BE2C (cell line): Measurements from ENCODE around the gene SMAD3.

ENCODE experiments used
- DNase-seq: peaks from one replicate; pipeline ENCODE4 v3.0.0-alpha.2; 2020
- H3K27me3 ChIP-seq: fragments of 250-450 bp; sonication (Bioruptor Pico); 2 replicates; pipeline ENCODE4 v1.5.1; 2020; ENCODE audit warnings: mild to moderate bottlenecking
- H3K36me3 ChIP-seq: fragments of 250-450 bp; sonication (Bioruptor Pico); 2 replicates; pipeline ENCODE4 v1.5.1; 2020; ENCODE audit warnings: mild to moderate bottlenecking
- H3K4me1 ChIP-seq: fragments of 250-450 bp; sonication (Bioruptor Pico); 2 replicates; pipeline ENCODE4 v1.5.1; 2020
- H3K4me3 ChIP-seq: 2 replicates; pipeline ENCODE4 v1.5.1; 2011; ENCODE audit warnings: low read depth, low read length
- H3K9me3 ChIP-seq: fragments of 250-450 bp; sonication (Bioruptor Pico); 2 replicates; pipeline ENCODE4 v1.5.1; 2020
- TF ChIP-seq, protein P1 (sequence below): IDR thresholded peaks from 2 replicates; pipeline ENCODE4 v1.5.1; 2012; ENCODE audit warnings: mild to moderate bottlenecking, low read depth, low read length

SMAD3 gene

DNA sequence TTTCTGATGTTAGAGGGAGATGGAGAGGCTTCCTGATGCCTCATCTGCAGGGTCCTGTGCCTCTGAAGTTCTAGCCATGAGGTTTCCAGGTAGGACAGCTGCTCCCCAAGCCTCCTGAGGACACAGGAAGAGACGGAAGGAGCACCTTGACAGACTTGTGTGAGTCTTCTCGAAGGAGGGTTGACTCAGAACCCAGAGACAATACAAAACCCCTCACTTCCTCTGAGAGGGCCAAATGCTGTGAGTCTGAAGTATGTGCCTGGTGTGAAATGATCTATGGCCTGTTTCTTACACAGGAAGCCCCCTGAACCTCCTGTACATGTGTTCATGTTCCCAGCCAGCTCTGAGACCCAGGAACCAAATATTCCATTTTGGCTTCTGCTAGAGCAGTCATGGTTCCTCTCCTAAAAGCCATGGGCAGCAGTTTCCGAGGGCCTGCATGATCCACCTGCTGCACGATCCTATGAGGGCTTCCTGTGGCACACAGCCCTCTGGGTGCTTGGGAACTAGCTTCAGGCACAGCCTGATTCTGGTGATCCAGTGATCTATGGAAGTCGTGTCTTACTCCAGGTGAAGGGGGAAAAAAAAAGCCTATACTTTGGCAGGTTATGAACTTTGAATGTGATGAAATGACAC lies 126.9 kb downstream of the SMAD3 start:
- H3K9me3 ChIP-seq, result no peaks in the 10 kb centered on the region
- H3K36me3 ChIP-seq, result no peaks in the 10 kb centered on the region
- no peaks in the 10 kb centered on the region for H3K27me3 ChIP-seq
- H3K4me1 ChIP-seq, result peaks cover 3% of the 10 kb centered on the region; the same call in 1 of the 2 replicates
- no peak for DNase-seq
- H3K4me3 ChIP-seq, result no peak overlapping the region
- TF ChIP-seq, protein P1, sequence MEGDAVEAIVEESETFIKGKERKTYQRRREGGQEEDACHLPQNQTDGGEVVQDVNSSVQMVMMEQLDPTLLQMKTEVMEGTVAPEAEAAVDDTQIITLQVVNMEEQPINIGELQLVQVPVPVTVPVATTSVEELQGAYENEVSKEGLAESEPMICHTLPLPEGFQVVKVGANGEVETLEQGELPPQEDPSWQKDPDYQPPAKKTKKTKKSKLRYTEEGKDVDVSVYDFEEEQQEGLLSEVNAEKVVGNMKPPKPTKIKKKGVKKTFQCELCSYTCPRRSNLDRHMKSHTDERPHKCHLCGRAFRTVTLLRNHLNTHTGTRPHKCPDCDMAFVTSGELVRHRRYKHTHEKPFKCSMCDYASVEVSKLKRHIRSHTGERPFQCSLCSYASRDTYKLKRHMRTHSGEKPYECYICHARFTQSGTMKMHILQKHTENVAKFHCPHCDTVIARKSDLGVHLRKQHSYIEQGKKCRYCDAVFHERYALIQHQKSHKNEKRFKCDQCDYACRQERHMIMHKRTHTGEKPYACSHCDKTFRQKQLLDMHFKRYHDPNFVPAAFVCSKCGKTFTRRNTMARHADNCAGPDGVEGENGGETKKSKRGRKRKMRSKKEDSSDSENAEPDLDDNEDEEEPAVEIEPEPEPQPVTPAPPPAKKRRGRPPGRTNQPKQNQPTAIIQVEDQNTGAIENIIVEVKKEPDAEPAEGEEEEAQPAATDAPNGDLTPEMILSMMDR, result no peak

DNA sequence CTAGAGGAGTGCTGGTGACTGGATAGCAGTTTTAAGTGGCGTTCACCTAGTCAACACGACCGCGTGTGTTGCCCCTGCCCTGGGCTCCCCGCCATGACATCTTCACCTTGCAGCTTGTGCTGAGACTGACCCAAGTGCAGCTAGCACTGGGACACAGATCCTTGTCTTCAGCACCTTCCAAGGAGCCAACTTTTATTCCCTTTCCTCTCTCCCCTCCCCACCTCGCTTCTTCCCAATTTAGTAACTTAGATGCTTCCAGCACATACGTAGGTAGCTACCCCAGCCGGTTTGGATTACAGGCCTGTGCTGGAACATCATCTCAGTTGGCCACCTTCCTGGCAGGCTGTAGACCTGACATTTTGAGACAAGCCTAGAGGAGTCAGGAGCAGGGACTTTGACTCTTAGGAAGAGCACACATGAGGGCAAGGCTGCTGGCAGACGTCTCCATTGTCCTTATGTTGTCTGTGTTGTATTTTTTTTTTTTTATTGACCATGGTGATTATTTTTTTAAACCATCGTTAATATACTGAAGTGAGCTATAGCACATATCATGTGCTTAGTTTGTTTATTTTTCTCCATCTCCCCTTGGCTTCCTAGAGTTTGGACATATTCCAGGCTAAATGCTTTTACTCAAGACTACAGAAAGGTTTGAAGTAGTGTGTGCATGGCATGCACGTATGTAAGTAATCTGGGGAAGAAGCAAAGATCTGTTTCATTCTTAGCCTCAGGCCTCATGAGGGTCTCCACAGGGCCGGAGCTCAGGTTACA lies 128.0 kb downstream of the SMAD3 start:
- Histone ChIP-seq H3K27me3 (no peaks in the 10 kb centered on the region), H3K4me3 (no peak overlapping the region), H3K36me3 (no peaks in the 10 kb centered on the region), H3K9me3 (no peaks in the 10 kb centered on the region), H3K4me1 (peaks cover under 1% of the 10 kb centered on the region; the same call in 1 of the 2 replicates)
- DNase-seq, result no peak
- TF ChIP-seq, protein P1, result no peak

DNA sequence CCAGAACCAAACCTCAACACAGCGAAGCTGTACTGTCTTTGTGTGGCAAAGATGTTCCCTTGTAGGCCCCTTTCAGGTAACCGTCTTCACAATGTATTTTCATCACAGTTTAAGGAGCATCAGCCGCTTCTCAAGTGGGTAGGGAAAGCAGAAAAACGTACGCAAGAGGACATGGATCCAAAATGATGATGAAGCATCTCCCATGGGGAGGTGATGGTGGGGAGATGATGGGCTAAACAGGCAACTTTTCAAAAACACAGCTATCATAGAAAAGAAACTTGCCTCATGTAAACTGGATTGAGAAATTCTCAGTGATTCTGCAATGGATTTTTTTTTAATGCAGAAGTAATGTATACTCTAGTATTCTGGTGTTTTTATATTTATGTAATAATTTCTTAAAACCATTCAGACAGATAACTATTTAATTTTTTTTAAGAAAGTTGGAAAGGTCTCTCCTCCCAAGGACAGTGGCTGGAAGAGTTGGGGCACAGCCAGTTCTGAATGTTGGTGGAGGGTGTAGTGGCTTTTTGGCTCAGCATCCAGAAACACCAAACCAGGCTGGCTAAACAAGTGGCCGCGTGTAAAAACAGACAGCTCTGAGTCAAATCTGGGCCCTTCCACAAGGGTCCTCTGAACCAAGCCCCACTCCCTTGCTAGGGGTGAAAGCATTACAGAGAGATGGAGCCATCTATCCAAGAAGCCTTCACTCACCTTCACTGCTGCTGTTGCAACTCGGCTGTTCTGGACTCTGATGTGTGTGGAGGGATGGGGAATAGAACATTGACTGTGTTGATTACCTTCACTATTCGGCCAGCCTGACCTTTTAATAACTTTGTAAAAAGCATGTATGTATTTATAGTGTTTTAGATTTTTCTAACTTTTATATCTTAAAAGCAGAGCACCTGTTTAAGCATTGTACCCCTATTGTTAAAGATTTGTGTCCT lies 129.0 kb downstream of the SMAD3 start:
- no peak for DNase-seq
- no peaks in the 10 kb centered on the region for H3K4me1 ChIP-seq
- no peaks in the 10 kb centered on the region for H3K27me3 ChIP-seq
- no peak overlapping the region for H3K4me3 ChIP-seq
- H3K9me3 ChIP-seq, result no peaks in the 10 kb centered on the region
- no peaks in the 10 kb centered on the region for H3K36me3 ChIP-seq
- TF ChIP-seq, protein P1, result no peak

- Histone ChIP-seq H3K9me3 (no peaks in the 10 kb centered on the region), H3K27me3 (no peaks in the 10 kb centered on the region), H3K36me3 (no peaks in the 10 kb centered on the region), H3K4me1 (no peaks in the 10 kb centered on the region), H3K4me3 (no peak overlapping the region)
- TF ChIP-seq, protein P1, result no peak
- no peak for DNase-seq
Observed at GRCh38 chr15:67195305-67195704, 129.9 kb downstream of the SMAD3 start.

GRCh38 chr15:67196222-67196621 lies 130.8 kb downstream of the SMAD3 start:
- Histone ChIP-seq H3K4me3 (no peak overlapping the region), H3K27me3 (no peaks in the 10 kb centered on the region), H3K9me3 (no peaks in the 10 kb centered on the region), H3K4me1 (no peaks in the 10 kb centered on the region), H3K36me3 (no peaks in the 10 kb centered on the region)
- no peak for DNase-seq
- TF ChIP-seq, protein P1, result no peak
